Measurements from ENCODE around the gene GRK5.
"Not testable (repeated sequence)": the region's sequence is repeated elsewhere in the genome, so short reads cannot be mapped to it uniquely, and the experiment has no call there.

The GRK5 gene

DNA sequence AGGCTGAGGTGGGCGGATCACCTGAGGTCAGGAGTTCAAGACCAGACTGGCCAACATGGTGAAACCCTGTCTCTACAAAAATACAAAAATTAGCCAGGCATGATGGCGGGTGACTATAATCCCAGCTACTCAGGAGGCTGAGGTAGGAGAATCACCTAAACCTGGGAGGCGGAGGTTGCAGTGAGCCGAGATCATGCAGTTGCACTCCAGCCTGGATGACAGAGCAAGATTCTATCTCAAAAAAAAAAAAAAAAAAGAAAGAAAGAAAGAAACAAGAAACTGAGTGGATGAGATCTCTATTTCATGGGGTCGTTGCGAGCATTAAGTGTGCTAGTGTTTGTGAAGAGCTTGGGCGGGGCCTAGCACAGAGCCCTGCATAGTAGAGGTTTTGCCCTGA is 65.0 kb downstream of the GRK5 start:
- DNase-seq (ENCODE audit: low read depth in 4 of 4, low spot score in 1 of 4), result not testable (repeated sequence)

GRCh38 chr10:119272736-119273135 is 65.4 kb downstream of the GRK5 start:
- DNase-seq (ENCODE audit: low read depth in 4 of 4, low spot score in 1 of 4), result no peak

GRCh38 chr10:119273413-119273812 is 66.0 kb downstream of the GRK5 start:
- no peak for DNase-seq (ENCODE audit: low read depth in 4 of 4, low spot score in 1 of 4)

DNA sequence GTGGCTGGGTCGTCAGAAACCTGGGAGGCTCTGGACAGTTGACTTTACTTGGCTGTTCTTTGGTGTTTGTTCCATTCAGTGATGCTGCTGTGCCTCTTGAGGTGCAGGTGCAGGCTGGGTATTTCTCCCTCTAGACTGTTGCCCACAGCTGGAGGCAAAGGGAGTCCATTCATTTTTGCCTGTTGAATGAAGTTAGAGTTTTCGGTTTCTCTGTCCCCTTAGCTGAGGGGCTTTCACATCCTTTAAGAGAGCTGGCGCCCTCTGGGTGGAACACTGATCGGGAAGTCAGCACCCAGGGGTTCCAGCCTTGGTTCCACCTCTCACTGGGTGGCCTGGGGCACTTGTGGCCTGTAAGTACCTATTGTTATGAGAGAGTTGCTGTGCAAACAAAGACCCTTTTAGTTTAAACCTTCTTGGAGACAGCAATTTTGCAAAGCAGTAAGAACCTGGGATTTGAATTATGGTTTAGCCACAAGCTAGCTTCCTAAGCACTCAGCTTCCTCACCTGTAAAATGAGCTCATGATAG is 67.2 kb downstream of the GRK5 start:
- DNase-seq (ENCODE audit: low read depth in 4 of 4, low spot score in 1 of 4), result no peak

GRCh38 chr10:119275085-119275484 is 67.7 kb downstream of the GRK5 start:
- DNase-seq (ENCODE audit: low read depth in 4 of 4, low spot score in 1 of 4), result no peak

DNA sequence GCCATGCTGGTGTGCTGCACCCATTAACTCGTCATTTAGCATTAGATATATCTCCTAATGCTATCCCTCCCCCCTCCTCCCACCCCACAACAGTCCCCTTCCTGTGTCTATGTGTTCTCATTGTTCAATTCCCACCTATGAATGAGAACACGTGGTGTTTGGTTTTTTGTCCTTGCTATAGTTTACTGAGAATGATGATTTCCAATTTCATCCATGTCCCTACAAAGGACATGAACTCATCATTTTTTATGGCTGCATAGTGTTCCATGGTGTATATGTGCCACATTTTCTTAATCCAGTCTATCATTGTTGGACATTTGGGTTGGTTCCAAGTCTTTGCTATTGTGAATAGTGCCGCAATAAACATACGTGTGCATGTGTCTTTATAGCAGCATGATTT is 68.8 kb downstream of the GRK5 start:
- DNase-seq (ENCODE audit: low read depth in 4 of 4, low spot score in 1 of 4), result not testable (repeated sequence)

- no peak for DNase-seq (ENCODE audit: low read depth in 4 of 4, low spot score in 1 of 4)
These were observed 70.8 kb downstream of the GRK5 start for GRCh38 chr10:119278126-119278709.

DNA sequence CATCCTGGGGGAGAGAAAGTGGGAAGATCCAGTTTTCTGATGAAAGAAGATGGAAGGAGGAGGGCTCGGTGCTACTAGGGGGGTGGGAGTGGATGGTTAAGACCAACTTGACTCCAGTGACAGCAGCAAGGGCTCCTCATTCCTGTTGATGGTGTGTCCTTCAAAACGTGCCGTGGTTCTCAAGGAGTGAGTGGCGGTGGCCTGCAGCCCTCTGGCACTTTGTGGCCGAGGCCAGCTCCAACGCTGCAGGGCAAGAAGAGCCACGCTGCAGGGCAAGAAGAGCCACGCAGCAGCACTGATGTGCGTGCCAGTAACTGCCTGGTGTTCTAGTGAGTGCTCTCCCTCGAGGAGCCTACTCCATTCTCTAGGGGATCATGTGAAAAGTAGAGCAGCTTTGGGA is 72.1 kb downstream of the GRK5 start:
- DNase-seq (ENCODE audit: low read depth in 4 of 4, low spot score in 1 of 4), result no peak

GRCh38 chr10:119281581-119282071 is 74.3 kb downstream of the GRK5 start:
- DNase-seq (ENCODE audit: low read depth in 4 of 4, low spot score in 1 of 4), result no peak

DNA sequence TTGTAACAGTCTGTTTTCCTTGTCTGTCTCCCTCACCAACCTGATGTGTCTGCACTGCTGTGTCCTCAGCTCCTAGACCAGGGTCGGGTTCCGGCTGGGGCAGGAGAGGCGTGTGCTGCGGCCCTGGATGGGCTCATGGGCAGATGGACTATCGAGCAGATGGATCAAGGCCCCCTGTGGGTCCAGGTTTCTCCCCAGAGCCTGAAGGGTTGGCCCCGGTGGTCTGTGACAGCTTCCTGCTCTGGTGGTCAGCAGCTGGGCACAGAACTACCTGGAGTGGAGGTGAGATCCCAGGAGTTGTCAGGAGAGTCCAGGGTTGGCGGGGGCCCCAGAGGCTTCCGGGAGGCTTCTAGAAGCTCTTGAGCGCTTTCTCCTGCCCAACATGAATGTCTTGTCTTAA is 75.1 kb downstream of the GRK5 start:
- no peak for DNase-seq (ENCODE audit: low read depth in 4 of 4, low spot score in 1 of 4)

DNA sequence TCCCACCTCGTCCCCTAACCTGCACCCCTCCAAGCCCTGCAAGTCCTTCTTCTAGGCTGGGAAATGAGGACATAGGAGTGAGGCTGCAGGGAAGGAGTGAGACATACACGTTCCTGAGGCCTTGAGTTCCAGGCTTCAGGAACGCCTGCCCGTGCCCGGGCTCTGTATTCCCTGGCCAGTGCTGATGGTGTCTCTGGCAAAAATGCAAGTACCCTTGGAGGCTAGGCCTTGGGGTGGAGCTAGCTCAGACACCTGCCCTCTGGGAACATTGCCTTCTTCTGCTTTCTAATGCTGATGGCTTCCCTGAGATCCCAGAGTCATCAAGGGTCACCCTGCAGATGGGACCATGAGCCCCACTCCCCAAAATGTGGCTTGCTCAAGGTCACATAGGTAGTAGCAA is 76.0 kb downstream of the GRK5 start:
- DNase-seq (ENCODE audit: low read depth in 4 of 4, low spot score in 1 of 4), result no peak

- no peak for DNase-seq (ENCODE audit: low read depth in 4 of 4, low spot score in 1 of 4)
These were observed 76.4 kb downstream of the GRK5 start for GRCh38 chr10:119283818-119284217.

- no peak for DNase-seq (ENCODE audit: low read depth in 4 of 4, low spot score in 1 of 4)
These were observed 77.3 kb downstream of the GRK5 start for GRCh38 chr10:119284679-119285096.

DNA sequence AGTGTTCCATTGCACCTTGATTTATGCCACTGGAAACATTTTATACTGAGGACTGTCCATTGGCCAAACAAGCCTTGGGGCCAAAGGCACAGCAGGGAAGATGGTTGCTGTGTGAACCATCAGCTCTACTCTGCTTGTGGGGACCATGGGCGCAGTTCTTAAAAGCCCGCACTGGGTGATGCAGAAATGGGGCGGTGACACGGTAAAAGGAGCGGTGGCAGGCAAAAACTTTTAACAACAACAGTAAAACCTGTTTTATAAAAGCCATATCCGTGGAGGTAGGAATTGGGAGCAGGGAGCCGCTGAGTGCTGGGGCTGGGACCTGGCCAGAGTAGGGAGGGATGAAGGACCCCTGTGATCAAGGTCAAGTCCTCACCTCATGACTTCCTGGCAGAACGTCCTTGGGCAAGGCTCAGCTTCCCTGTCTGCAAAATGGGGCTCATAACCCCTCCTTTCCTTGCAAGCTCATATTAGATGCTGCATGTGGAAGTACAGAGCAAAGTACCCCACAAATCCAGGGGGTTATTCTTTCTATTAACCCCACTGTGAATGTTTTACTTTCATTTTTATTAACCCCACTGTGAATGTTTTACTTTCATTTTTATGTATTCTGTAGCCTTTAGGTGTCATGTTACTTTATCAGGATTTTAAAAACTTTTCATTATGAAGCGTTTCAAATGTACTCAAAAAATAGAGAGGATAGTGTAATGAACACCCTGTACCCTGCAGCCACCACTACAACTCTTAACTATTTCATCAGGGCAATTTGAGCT is 78.3 kb downstream of the GRK5 start:
- no peak for DNase-seq (ENCODE audit: low read depth in 4 of 4, low spot score in 1 of 4)

- DNase-seq (ENCODE audit: low read depth in 4 of 4, low spot score in 1 of 4), result no peak
These were observed 79.1 kb downstream of the GRK5 start for GRCh38 chr10:119286516-119286915.

DNA sequence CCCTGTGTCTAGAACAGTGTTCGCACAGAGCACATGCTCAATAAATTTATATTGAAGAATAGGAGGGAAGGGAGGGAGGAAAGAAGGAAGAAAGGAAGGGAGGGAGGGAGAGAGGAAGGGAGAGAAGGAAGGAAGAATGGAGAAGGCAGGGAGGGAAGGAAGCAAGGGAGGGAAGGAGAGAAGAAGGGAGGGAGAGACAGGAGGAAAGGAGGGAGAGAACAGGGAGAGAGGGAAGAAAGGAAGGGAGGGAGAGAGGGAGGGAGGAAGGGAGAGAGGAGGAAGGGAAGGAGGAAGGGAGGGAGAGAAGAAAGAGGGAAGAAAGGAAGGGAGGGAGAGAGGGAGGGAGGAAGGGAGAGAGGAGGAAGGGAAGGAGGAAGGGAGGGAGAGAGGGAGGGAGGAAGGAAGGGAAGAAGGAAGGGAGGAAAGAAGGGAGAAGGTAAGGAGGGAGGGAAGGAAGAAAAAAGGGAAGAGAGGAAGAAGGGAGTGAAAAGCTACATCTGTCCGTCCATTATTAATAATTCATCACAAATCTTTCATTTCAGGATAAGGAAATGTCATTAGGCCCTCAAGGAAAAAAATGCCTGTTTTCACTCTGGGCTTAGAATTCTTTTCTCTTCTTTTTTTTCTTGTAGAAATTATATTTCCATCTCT is 79.7 kb downstream of the GRK5 start:
- no peak for DNase-seq (ENCODE audit: low read depth in 4 of 4, low spot score in 1 of 4)

- DNase-seq (ENCODE audit: low read depth in 4 of 4, low spot score in 1 of 4), result no peak
These were observed 81.2 kb downstream of the GRK5 start for GRCh38 chr10:119288574-119289001.

DNA sequence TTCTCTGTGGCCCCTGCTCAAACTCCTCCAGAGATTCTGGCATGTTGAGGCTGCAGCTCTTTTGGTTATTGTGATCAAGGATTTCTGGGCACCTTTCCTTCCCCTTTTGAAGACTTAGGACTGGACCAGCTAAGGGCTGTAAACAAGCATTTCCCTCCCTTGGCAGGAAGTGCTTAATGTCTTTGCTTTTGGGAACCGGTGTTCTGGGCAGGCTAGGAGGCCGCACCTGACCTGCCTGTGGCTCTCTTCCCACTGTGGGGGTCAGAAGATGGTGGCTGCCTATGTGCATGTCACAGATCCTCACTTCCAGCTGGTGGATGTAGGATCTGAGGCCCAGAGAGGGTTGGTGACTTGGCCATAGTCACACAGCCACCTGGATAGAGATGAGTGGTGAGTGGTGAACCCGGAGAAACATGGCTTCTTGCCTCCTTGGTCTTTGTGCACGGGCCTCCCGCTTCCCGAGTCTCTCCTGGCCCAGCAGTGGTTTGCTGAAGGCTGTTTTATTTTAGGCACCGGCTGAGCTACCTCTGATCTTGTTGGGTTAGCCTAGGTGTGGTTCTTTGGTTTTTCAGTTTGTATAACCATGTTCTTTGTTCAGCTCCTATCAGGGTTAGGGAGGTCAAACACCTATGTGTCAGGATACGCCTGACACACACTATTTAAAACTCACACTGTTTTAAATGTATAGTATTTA is 82.0 kb downstream of the GRK5 start:
- DNase-seq (ENCODE audit: low read depth in 4 of 4, low spot score in 1 of 4), result no peak

- no peak for DNase-seq (ENCODE audit: low read depth in 4 of 4, low spot score in 1 of 4)
These were observed 83.1 kb downstream of the GRK5 start for GRCh38 chr10:119290301-119291048.

- DNase-seq (ENCODE audit: low read depth in 4 of 4, low spot score in 1 of 4), result no peak
These were observed 84.0 kb downstream of the GRK5 start for GRCh38 chr10:119291223-119291900.

Data from stimulated activated CD4-positive, alpha-beta T cell treated with anti-CD3 and anti-CD28 coated beads, Interleukin-1b, Interleukin-23, amount 100 ng/mL, for 24 hours (primary cell).